Renal cortex interstitium (tissue), 11 donors: ENCODE measurements around the gene CLASP1. TPM values are rescaled to one million over a fixed set of nuclear protein-coding genes. Genes with fewer than 3 reads are reported as not detected.
A peak's percentile ranks its signal among the peaks of the same experiment; 100 is the strongest.
"Not testable (repeated sequence)": the region's sequence is repeated elsewhere in the genome, so short reads cannot be mapped to it uniquely, and the experiment has no call there.

Experiments
- DNase-seq, 11 donors: peaks; one replicate each; pipeline ENCODE4 v3.0.0-alpha.2; 2013; ENCODE audit warnings: low read depth in 9 of 11, low spot score in 4 of 11; ENCODE audit errors: extremely low read depth in 1 of 11
- polyA plus RNA-seq, 3 donors: library from polyadenylated mRNA; unstranded; fragments of 120-200 nt; gene quantifications; one replicate each; pipeline ENCODE4 v1.2.1, GENCODE V29; 2013; ENCODE audit not compliant: insufficient read length in 3 of 3

The CLASP1 gene
- polyA plus RNA-seq, 3 donors = 42.0 to 47.8 (median 47.5) TPM

- DNase-seq = no peak
Measured at GRCh38 chr2:121492409-121492808, 156.9 kb downstream of the CLASP1 start.

- no peak for DNase-seq
Measured at GRCh38 chr2:121491518-121491917, 157.7 kb downstream of the CLASP1 start.

DNA sequence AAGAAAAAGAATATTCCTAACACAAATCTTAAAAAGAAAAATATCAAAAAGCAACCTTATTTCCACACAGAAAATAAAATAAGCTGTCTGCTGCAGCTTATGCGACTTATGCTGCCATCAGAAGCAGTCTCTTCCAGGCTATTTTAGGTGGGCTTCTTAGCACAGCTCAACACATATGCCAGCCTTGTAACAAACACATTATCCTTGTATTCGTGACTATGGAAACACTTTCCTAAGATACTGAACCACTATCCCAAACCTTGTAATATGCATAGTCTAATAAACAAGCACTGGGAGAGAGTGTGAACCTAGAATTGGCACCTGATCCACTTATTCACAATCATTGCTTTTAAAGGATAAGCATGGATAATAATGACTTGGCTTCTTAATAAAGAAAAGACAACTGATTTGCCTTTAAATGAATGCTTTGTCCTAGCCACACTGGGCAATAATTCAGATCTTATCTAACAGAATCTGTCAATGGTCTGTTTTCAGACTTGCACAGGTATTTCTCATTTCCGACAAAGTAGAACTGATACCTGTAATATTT is 158.6 kb downstream of the CLASP1 start:
- DNase-seq = no peak

DNA sequence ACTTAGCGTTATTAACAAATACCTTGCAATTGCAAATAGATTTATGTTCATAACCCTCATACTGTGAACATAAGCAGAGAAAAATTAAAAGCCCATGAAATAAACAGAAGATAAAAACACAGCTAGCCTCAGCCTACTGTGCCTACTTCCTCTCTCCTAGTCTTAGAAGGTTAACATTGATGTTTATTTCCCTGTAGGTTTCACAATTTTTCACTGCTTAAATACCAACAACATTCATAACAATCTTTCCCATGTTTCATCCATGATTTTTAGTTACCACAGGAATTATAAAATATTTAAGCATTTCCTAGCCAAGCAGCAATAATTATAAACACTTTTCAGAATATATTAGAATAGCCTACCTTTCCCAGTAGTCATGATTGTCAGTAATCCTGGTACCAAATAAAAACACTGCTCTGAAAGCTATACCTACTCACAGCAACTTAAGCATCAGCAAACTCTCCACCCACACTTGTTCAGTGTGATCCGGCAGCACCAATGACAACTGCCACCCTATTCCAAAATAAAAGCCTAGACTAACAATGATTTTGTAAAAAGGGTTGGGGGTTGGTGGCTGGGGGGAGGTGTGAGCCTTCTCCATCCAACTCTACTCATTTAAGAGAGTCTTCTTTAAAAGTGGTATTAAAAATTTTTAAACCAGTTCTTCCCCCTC is 159.2 kb downstream of the CLASP1 start:
- DNase-seq = no peak

DNA sequence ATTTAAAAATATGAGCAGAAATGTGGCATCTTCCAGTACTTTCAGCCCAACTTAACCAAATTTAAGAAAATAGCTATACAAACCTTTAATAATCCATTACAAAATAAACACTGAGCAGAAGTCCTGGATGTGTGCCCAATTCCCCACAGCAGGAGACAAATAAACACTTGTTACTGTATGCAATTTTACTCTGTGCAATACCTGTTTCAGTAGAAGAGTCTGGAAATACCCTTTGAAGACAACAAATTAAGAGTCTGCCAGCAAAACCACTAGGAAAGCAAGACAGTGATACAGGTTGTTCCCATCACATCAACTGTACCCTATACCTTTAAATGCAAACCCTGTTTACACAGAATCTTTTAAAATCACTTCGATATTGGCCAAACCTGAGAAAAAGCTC is 160.0 kb downstream of the CLASP1 start:
- no peak for DNase-seq

GRCh38 chr2:121486191-121486790 is 163.0 kb downstream of the CLASP1 start:
- DNase-seq = no peak

DNA sequence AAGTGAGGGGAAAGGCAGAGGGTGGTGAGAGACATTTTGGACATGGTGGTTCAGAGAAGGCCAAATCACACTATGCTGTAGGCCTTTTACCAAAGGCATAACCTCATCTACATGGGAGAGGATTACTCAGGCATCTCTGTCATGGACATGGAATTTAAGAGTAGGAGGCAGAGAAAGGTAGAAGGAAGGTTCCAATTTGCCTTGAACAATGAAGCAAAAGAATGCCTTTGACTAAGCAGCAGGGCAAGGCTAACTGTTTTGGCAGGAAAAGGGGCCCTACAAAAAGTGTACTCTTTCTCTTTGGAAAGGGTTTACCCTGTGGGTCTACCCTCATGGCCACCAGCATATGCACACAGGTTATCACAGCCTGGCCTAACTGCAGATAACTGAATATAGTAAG is 164.2 kb downstream of the CLASP1 start:
- DNase-seq = no peak

GRCh38 chr2:121483846-121484245 is 165.4 kb downstream of the CLASP1 start:
- no peak for DNase-seq

GRCh38 chr2:121483021-121483420 is 166.2 kb downstream of the CLASP1 start:
- no peak for DNase-seq

DNA sequence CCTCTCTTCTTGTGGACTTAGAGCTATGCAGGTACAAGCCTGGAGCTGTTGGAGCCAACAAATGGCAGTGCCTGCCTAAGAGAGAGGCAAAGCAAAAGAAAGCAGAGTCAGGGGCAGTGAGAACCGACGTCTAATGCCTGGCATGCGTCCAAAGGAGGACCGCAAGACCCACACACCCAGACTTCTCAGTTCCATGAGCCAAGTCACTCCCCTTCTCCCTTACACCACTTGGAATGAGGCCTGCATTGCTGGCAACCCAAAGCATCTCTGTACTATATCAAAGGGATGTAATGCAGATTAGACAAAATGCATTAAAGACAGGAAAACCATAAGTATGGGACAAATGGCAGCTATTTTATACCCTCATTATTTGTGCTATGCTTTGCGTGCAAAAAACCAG is 168.4 kb downstream of the CLASP1 start:
- peak in 5 of 11 donors; percentile 2 to 21 (median 17) for DNase-seq

DNA sequence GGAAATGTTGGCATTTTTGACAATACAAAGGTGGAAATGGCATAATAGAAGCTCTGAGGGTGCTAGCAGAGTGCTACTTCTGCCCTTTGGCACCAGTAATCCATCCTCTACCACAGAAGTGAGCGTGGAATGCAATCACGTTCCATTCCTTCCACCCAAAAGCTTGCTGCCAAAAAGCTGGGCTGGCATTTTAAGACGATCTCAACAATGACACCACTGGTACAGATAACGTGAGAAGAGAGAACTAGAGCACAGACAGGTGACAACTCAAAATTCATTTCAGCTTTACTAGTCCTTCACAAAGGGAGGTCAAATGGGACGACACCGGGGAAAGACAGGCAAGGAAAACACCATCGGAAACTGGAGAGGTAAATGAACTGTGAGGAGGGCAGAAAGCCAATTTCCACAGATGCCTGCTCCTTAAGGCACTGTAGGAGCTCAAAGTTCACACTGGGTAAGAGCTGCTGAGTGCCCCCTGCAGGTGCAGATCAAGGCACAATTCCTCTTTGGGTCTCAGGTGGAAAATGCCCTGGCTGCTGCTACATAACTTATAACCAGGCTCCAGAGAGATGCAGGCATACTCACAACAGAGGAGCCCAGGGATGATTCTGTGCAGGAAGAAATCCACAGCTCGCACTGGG is 169.3 kb downstream of the CLASP1 start:
- peak in 5 of 11 donors; percentile 2 to 50 (median 13) for DNase-seq

DNA sequence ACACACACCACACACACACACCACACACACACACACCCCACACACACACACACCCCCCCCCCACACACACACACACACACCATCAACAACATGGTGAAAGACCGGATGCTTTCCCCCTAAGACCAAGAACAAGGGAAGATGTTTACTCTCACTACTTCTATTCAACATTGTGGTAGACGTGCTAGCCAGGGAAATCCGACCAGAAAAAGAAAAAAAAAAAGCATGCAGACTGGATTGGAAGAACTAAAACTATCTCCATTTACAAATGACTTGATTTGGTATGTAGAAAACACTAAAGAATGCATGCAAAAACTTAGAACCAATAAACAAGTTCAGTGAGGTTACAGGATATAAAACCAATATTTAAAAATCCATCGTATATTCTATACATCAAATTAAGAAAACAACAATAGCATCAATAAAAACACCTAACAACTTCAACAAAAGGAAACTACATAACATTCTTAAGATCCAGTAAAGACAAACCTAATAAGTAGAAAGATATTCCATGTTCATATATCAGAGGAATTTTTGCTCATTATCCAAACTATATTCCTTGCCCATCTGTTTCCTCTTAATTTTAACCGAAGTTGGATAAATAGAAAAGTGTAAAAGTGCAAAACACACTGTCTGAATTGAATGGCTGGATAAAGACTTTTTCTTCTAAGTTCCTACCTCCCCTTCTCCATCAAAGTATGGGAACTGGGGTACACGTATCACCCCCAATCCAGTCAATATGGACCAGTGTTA is 170.1 kb downstream of the CLASP1 start:
- DNase-seq = no peak

DNA sequence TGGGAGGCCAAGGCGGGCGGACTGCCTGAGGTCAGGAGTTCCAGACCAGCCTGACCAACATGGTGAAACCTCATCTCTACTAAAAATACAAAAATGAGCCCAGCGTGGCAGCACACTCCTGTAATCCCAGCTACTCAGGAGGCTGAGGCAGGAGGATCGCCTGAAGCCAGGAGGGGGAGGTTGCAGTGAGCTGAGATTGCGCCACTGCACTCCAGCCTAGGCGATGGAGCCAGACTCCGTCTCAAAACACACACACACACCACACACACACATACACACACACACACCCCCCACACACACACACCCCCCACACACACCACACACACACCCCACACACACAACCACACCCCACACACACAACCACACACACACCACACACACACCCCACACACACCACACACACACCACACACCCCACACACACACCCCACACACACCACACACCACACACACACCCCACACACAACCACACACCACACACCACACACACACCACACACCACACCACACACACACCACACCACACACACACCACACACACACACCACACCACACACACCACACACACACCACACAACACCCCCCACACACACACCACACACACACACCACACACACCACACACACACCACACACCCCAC is 170.8 kb downstream of the CLASP1 start:
- DNase-seq = not testable (repeated sequence)

- no peak for DNase-seq
Measured at GRCh38 chr2:121476684-121477083, 172.6 kb downstream of the CLASP1 start.

- no peak for DNase-seq
Measured at GRCh38 chr2:121475811-121476571, 173.3 kb downstream of the CLASP1 start.

GRCh38 chr2:121473512-121473911 is 175.8 kb downstream of the CLASP1 start:
- DNase-seq = no peak

DNA sequence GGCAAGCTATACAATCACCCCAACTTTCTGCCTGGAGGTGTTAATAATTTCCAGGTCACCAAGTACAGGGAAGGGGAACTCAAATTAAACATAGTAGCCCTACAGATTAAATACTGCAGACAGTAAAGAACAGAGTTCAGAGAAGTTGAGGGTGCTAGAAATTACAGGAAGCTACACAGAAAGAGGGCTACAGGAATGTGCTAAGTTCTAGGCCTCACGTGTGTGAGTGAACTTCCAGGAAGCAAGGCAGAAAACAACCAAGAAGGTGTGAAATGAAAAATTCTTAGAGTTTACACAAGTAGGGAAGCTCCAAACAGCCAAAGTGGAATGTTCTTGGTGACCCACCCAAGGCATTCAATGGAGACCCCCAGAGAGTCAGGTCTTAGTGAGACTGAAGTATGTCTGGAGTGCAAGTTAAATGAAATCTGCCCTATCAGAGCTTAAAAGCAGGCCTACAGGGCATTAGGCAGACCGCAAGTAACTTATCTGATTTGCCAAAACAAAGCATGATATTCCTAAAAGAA is 176.7 kb downstream of the CLASP1 start:
- no peak for DNase-seq
